Subcutaneous abdominal adipose tissue (tissue), 5 donors: Measurements from ENCODE around the gene NCL.
"Not testable (repeated sequence)": the region's sequence is repeated elsewhere in the genome, so short reads cannot be mapped to it uniquely, and the experiment has no call there.

Experiments
- H3K27ac ChIP-seq: one replicate; pipeline ENCODE4 v1.7.0; 2013; ENCODE audit warnings: low read depth, mild to moderate bottlenecking, inconsistent platforms, low read length, moderate library complexity
- H3K27me3 ChIP-seq, 5 donors: one replicate each; pipeline ENCODE4 v1.7.0; 2013; ENCODE audit warnings: low read length in 5 of 5, inconsistent platforms in 1 of 5; ENCODE audit not compliant: control insufficient read depth in 5 of 5, insufficient read depth in 4 of 5
- H3K36me3 ChIP-seq, 5 donors: one replicate each; pipeline ENCODE4 v1.7.0; 2013; ENCODE audit warnings: low read length in 5 of 5; ENCODE audit not compliant: control insufficient read depth in 5 of 5, insufficient read depth in 5 of 5
- H3K4me1 ChIP-seq, 5 donors: one replicate each; pipeline ENCODE4 v1.7.0; 2013; ENCODE audit warnings: low read length in 5 of 5, mild to moderate bottlenecking in 3 of 5, moderate library complexity in 1 of 5; ENCODE audit not compliant: control insufficient read depth in 5 of 5, insufficient read depth in 5 of 5
- H3K4me3 ChIP-seq, 5 donors: one replicate each; pipeline ENCODE4 v1.7.0; 2013; ENCODE audit warnings: low read length in 5 of 5, low read depth in 1 of 5
- H3K9ac ChIP-seq, 5 donors: one replicate each; pipeline ENCODE4 v1.7.0; 2013; ENCODE audit warnings: low read length in 5 of 5, mild to moderate bottlenecking in 4 of 5, moderate library complexity in 3 of 5
- H3K9me3 ChIP-seq, 5 donors: one replicate each; pipeline ENCODE4 v1.7.0; 2013; ENCODE audit warnings: low read length in 5 of 5; ENCODE audit not compliant: control insufficient read depth in 5 of 5
- donor health status: healthy.
- donor health status: healthy.
- donor health status: healthy.
- donor health status: healthy.
- donor health status: healthy.

The NCL gene

GRCh38 chr2:231411237-231411636 lies 53.0 kb downstream of the NCL start:
- H3K4me1 ChIP-seq = peaks cover 0 to 15% (median 14%) of the 10 kb centered on the region in 5 donors
- H3K9ac ChIP-seq = no peak overlapping the region
- peaks cover 0 to 17% (median 4%) of the 10 kb centered on the region in 5 donors for H3K27me3 ChIP-seq
- H3K36me3 ChIP-seq = no peaks in the 10 kb centered on the region
- no peak overlapping the region for H3K4me3 ChIP-seq
- peaks cover 3 to 11% (median 9%) of the 10 kb centered on the region in 5 donors for H3K9me3 ChIP-seq
- H3K27ac ChIP-seq = no peak overlapping the region

GRCh38 chr2:231410293-231411004 lies 53.8 kb downstream of the NCL start:
- H3K27ac ChIP-seq = no peak overlapping the region
- H3K27me3 ChIP-seq = peaks cover 0 to 17% (median 4%) of the 10 kb centered on the region in 5 donors

GRCh38 chr2:231409776-231410175 lies 54.5 kb downstream of the NCL start:
- Histone ChIP-seq H3K4me3 (no peak overlapping the region), H3K27ac (no peak overlapping the region), H3K9ac (no peak overlapping the region), H3K4me1 (peaks cover 0 to 20% (median 15%) of the 10 kb centered on the region in 5 donors), H3K36me3 (no peaks in the 10 kb centered on the region), H3K27me3 (peaks cover 0 to 17% (median 2%) of the 10 kb centered on the region in 5 donors), H3K9me3 (peaks cover 3 to 11% (median 9%) of the 10 kb centered on the region in 5 donors)

More at GRCh38 chr2:231410293-231411004, 53.8 kb downstream of the NCL start:
- peaks cover 0 to 20% (median 15%) of the 10 kb centered on the region in 5 donors for H3K4me1 ChIP-seq
- no peak overlapping the region for H3K9ac ChIP-seq
- no peak overlapping the region for H3K4me3 ChIP-seq
- no peaks in the 10 kb centered on the region for H3K36me3 ChIP-seq
- H3K9me3 ChIP-seq = peaks cover 3 to 11% (median 9%) of the 10 kb centered on the region in 5 donors

- H3K27ac ChIP-seq, H3K27me3 ChIP-seq, H3K4me3 ChIP-seq, H3K9ac ChIP-seq, H3K36me3 ChIP-seq: not testable (repeated sequence)
- Histone ChIP-seq H3K9me3 (peaks cover 3 to 11% (median 9%) of the 10 kb centered on the region in 5 donors), H3K4me1 (peaks cover 0 to 20% (median 15%) of the 10 kb centered on the region in 5 donors)
Measured at GRCh38 chr2:231408304-231408703, 56.0 kb downstream of the NCL start.

- H3K9me3 ChIP-seq = peaks cover 3 to 11% (median 9%) of the 10 kb centered on the region in 5 donors
- not testable (repeated sequence) for H3K4me3 ChIP-seq, H3K36me3 ChIP-seq, H3K9ac ChIP-seq, H3K27me3 ChIP-seq, H3K27ac ChIP-seq
- peaks cover 0 to 18% (median 14%) of the 10 kb centered on the region in 5 donors for H3K4me1 ChIP-seq
Measured at GRCh38 chr2:231407686-231408085, 56.6 kb downstream of the NCL start.

GRCh38 chr2:231405601-231406367 lies 58.5 kb downstream of the NCL start:
- not testable (repeated sequence) for H3K9me3 ChIP-seq, H3K27me3 ChIP-seq, H3K4me3 ChIP-seq, H3K27ac ChIP-seq, H3K36me3 ChIP-seq, H3K4me1 ChIP-seq, H3K9ac ChIP-seq

GRCh38 chr2:231404183-231404578 lies 60.1 kb downstream of the NCL start:
- H3K27ac ChIP-seq, H3K36me3 ChIP-seq, H3K9ac ChIP-seq, H3K27me3 ChIP-seq, H3K9me3 ChIP-seq, H3K4me3 ChIP-seq: not testable (repeated sequence)
- H3K4me1 ChIP-seq = peaks cover 0 to 16% (median 10%) of the 10 kb centered on the region in 5 donors
